Esophagus squamous epithelium (tissue), 4 donors: ENCODE data around the gene TMCC3.

Experiments
- CTCF ChIP-seq, 6 experiments: fragments of 450-650 bp in 4 of 6; fragments of 200-600 bp in 2 of 6; sonication (generic) in 2 of 6; IDR thresholded peaks; one replicate each; pipeline ENCODE4 v1.5.1; 2016 to 2019; ENCODE audit warnings: antibody characterized with exemption in 6 of 6, mild to moderate bottlenecking in 4 of 6, moderate library complexity in 4 of 6
- POLR2A ChIP-seq, 4 donors: fragments of 450-650 bp; IDR thresholded peaks; one replicate each; pipeline ENCODE4 v1.6.1; 2017; ENCODE audit warnings: antibody characterized with exemption in 4 of 4, mild to moderate bottlenecking in 4 of 4, moderate library complexity in 3 of 4

- TF ChIP-seq CTCF (IDR thresholded peaks at IDR 0.05) (no peak), POLR2A (IDR thresholded peaks at IDR 0.05) (no peak)
Observed at GRCh38 chr12:94687891-94688290, 37.5 kb upstream of the TMCC3 start.
